Measurements from ENCODE around the gene MYCN.
"Not testable (repeated sequence)": the region's sequence is repeated elsewhere in the genome, so short reads cannot be mapped to it uniquely, and the experiment has no call there.

Gene MYCN

DNA sequence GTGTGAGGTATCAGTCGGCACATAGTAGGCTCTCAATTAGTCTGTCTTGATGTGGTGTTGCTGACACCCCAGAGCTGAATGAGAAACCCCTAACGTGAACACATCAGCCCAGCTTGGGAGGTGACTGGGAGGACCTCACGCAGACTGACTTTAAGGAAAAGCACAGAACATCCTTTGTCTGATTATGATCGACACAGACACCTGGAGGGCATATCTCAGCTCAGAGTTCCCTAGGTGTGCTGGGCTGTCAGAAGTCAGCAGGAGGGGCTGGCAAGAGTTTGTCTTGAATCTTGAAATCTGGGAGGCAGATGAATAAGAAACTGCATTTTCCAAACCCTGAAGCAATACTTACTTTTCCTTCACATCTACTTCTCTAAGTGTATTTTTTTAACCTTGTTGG is 16.8 kb upstream of the MYCN start:
- H3K9me3 ChIP-seq (replicated peaks; ENCODE audit: low read length): no peaks in the 10 kb centered on the region
- H3K4me3 ChIP-seq (ENCODE audit: low read length): no peak overlapping the region
- no peak overlapping the region for H3K9ac ChIP-seq (ENCODE audit: low read depth, low read length)
- H3K4me1 ChIP-seq (ENCODE audit: control insufficient read depth, insufficient read depth, low read length): no peaks in the 10 kb centered on the region
- no peaks in the 10 kb centered on the region for H3K36me3 ChIP-seq (ENCODE audit: insufficient read depth, low read length)
- H3K4me2 ChIP-seq (ENCODE audit: low read length): no peak overlapping the region
- H3K27me3 ChIP-seq (ENCODE audit: control insufficient read depth, insufficient read depth, low read length): no peaks in the 10 kb centered on the region

DNA sequence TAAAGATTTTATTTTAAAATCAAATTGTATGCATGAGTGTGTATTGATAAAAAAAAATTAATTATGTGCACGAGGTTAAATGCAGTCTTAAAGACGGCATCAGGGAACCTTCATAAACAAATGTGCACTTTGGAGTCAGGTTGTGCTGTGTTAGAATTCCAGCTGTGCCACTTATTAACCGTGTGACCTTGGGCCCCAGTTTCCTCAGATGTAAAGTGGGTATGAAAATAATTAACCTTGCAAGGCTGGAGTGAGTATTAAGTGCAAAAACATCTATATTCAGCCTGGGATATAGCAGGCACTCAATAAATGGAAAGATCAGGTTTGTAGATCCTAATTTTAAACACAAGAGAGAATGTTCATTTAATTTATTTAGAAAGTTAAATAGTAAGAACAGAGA is 14.5 kb upstream of the MYCN start:
- no peaks in the 10 kb centered on the region for H3K36me3 ChIP-seq (ENCODE audit: insufficient read depth, low read length)
- no peak overlapping the region for H3K4me2 ChIP-seq (ENCODE audit: low read length)
- H3K4me1 ChIP-seq (ENCODE audit: control insufficient read depth, insufficient read depth, low read length): no peaks in the 10 kb centered on the region
- H3K4me3 ChIP-seq (ENCODE audit: low read length): no peak overlapping the region
- H3K27me3 ChIP-seq (ENCODE audit: control insufficient read depth, insufficient read depth, low read length): no peaks in the 10 kb centered on the region
- H3K9ac ChIP-seq (ENCODE audit: low read depth, low read length): no peak overlapping the region
- no peaks in the 10 kb centered on the region for H3K9me3 ChIP-seq (replicated peaks; ENCODE audit: low read length)

DNA sequence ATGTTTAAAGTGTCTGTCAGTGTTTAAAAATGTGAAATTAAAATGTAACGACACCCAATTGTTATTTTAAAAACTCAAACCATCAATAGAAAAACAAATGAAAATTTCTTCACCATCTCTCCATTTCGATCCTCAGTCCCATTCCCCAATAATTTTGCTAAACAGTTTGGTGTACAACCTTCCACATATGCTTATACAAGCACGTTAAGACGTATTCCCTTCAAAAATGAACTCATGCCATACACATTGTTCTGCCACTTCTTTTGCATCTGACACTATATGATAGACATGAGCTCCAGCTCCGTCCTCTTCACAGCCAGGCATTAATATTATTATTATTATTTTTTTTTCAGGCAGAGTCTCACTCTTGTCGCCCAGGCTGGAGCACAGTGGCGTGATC is 14.1 kb upstream of the MYCN start:
- Histone ChIP-seq H3K4me3 (ENCODE audit: low read length) (no peak overlapping the region), H3K9me3 (replicated peaks; ENCODE audit: low read length) (no peaks in the 10 kb centered on the region), H3K4me1 (ENCODE audit: control insufficient read depth, insufficient read depth, low read length) (no peaks in the 10 kb centered on the region), H3K4me2 (ENCODE audit: low read length) (no peak overlapping the region), H3K36me3 (ENCODE audit: insufficient read depth, low read length) (no peaks in the 10 kb centered on the region), H3K9ac (ENCODE audit: low read depth, low read length) (no peak overlapping the region), H3K27me3 (ENCODE audit: control insufficient read depth, insufficient read depth, low read length) (no peaks in the 10 kb centered on the region)

DNA sequence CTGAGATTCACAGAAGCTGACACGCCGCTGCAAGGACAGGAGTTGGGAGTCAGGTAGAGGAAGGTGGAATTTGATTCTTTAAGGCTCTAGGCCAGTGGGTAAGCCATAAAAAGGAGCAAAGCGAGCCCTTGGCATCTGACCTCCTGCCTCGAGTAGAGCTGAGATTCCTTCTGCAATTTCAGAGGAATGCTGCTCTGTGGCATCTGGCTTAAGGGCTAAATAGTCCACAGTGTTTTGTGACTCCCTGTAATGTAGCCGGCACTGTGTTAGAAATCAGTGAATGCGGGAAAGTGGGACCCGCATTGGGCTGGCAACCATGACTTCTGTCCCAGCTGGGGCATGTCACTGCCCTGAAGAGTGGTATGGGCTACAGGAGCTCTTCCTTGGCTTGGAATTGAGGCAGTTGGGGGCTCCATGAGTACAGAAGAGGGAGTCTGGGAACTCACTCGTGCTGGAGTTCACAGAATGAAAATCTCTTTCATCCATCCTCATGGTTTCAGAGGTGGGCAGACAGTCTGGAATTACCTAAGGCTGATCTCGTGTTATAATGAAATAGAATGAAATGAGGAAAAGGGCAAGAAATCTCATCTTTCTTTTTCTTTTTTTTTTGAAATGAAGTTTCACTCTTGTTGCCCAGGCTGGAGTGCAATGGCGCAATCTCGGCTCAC is 12.7 kb upstream of the MYCN start:
- H3K4me2 ChIP-seq (ENCODE audit: low read length): no peak overlapping the region
- H3K36me3 ChIP-seq (ENCODE audit: insufficient read depth, low read length): no peaks in the 10 kb centered on the region
- H3K4me3 ChIP-seq (ENCODE audit: low read length): no peak overlapping the region
- no peaks in the 10 kb centered on the region for H3K27me3 ChIP-seq (ENCODE audit: control insufficient read depth, insufficient read depth, low read length)
- no peak overlapping the region for H3K9ac ChIP-seq (ENCODE audit: low read depth, low read length)
- H3K9me3 ChIP-seq (replicated peaks; ENCODE audit: low read length): no peaks in the 10 kb centered on the region
- H3K4me1 ChIP-seq (ENCODE audit: control insufficient read depth, insufficient read depth, low read length): no peaks in the 10 kb centered on the region

DNA sequence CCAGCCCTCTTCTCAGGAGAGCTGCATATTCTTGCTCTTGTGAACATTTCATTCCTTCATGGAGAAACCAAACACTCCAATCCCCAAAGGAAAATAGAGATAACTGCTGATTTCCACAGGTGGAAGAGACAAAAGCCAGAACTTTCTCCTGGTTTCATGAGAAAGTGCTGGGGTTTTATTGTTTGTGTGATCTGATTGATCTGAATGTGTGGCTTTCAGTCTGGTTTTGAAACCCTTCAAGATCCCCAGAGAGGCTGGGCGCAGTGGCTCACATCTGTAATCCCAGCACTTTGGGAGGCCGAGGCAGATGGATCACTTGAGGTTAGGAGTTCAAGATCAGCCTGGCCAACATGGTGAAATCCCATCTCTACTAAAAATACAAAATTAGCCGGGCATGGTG is 11.3 kb upstream of the MYCN start:
- H3K27me3 ChIP-seq (ENCODE audit: control insufficient read depth, insufficient read depth, low read length); H3K9ac ChIP-seq (ENCODE audit: low read depth, low read length); H3K36me3 ChIP-seq (ENCODE audit: insufficient read depth, low read length); H3K9me3 ChIP-seq (replicated peaks; ENCODE audit: low read length); H3K4me2 ChIP-seq (ENCODE audit: low read length); H3K4me3 ChIP-seq (ENCODE audit: low read length); H3K4me1 ChIP-seq (ENCODE audit: control insufficient read depth, insufficient read depth, low read length): not testable (repeated sequence)

DNA sequence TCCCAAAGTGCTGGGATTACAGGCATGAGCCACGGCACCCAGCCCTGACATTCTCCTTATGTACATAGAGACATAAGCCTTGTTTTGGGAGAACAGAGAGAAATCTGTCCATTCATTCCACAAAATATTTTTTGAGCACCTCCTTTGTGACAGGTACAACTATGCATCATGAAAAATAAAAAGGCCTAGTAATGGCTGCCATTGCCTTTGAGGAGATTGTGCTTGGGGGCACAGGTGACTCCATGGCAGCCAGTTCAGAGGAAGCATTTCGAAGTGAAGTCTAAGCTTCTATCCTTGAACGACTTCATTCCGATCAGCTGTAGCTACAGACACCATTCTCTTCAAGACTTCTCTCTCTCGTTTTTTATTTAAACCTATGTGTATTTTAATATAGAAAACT is 10.5 kb upstream of the MYCN start:
- no peaks in the 10 kb centered on the region for H3K27me3 ChIP-seq (ENCODE audit: control insufficient read depth, insufficient read depth, low read length)
- H3K4me2 ChIP-seq (ENCODE audit: low read length): no peak overlapping the region

DNA sequence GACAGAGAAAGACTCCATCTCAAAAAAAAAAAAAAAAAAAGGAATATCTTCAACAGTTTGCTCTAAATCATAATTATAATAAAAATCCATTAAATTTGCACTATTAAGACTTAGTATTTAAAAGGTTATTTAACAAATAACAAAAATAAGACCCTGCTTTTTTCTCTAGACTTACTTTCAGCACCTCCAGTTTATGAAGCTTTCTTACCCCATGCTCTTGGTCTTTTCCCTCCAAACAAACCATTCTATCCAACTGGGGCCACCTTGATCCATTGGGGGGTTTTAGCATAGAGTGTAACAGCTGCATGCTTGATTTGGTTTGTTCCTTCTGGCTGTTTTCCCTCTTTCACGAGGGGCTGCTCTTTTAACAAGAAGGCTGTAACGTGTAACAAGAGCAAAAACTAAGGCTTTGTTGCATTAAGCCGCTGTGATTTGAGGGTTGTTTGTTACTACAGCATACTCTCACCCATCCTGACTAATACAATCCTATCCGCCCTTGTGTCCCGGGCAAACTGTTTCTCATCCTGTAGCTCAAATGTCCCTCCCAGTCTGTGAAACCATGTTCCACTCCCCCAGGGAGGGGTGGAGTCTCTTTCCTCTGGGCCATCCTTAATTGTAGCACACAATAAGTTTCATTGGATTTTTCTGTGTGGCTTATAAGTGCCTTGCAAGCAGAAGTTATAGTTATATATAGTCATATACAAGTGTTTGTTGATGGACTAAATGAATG is 9.6 kb upstream of the MYCN start:
- no peaks in the 10 kb centered on the region for H3K4me1 ChIP-seq (ENCODE audit: control insufficient read depth, insufficient read depth, low read length)
- no peak overlapping the region for H3K4me2 ChIP-seq (ENCODE audit: low read length)
- H3K36me3 ChIP-seq (ENCODE audit: insufficient read depth, low read length): no peaks in the 10 kb centered on the region
- no peaks in the 10 kb centered on the region for H3K27me3 ChIP-seq (ENCODE audit: control insufficient read depth, insufficient read depth, low read length)
- no peak overlapping the region for H3K9ac ChIP-seq (ENCODE audit: low read depth, low read length)
- no peaks in the 10 kb centered on the region for H3K9me3 ChIP-seq (replicated peaks; ENCODE audit: low read length)
- no peak overlapping the region for H3K4me3 ChIP-seq (ENCODE audit: low read length)

More for the DNA sequence above, 10.5 kb upstream of the MYCN start:
- no peaks in the 10 kb centered on the region for H3K4me1 ChIP-seq (ENCODE audit: control insufficient read depth, insufficient read depth, low read length)
- no peaks in the 10 kb centered on the region for H3K36me3 ChIP-seq (ENCODE audit: insufficient read depth, low read length)
- H3K9ac ChIP-seq (ENCODE audit: low read depth, low read length): no peak overlapping the region
- H3K9me3 ChIP-seq (replicated peaks; ENCODE audit: low read length): no peaks in the 10 kb centered on the region
- no peak overlapping the region for H3K4me3 ChIP-seq (ENCODE audit: low read length)

DNA sequence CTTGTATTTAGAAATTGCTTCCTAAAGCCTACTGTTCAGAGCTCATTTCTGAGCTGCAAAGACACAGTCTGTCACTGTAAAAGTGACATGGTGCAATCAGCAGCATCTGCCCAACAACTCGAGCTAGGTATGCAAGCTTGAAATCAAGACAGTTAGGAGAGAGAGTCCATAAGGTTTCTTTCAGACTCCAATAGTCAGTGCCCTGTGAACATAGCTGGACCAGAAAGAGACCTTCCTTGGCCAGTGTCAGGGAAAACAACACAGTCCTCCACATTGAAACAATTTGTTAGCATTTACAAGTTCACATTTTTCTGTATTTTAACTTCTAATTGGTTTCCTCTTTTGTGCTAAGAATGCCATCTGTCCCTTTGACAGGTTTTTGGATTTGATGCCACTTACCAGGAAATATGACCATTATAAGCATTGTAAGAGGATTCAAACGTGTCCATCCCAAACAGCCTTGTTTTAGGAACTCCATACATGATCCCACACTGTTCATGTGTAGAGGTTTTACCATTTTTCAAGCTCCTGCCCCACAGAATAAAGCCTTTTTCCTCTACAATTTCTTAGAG is 8.9 kb upstream of the MYCN start:
- no peak overlapping the region for H3K9ac ChIP-seq (ENCODE audit: low read depth, low read length)

DNA sequence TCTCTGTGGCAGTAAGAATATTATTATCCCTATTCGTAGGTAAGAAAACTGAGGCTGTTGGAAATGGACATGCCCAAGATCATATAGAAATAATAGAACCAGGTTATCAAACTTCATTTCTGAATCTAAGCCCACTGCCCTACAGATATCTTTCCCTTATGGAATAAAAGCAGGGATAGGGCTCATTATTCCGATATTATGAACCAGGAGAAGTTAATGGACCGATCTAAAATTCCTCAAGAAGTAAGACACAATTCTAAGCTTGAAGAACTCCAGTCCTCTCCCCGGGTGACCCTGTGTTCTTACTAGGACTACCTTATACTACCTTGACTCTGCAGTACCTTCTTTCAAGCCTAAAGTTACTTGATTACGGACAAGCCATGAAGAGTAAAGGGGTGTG is 8.4 kb upstream of the MYCN start:
- H3K36me3 ChIP-seq (ENCODE audit: insufficient read depth, low read length): no peaks in the 10 kb centered on the region
- no peaks in the 10 kb centered on the region for H3K27me3 ChIP-seq (ENCODE audit: control insufficient read depth, insufficient read depth, low read length)
- no peak overlapping the region for H3K9ac ChIP-seq (ENCODE audit: low read depth, low read length)
- H3K9me3 ChIP-seq (replicated peaks; ENCODE audit: low read length): no peaks in the 10 kb centered on the region
- H3K4me1 ChIP-seq (ENCODE audit: control insufficient read depth, insufficient read depth, low read length): no peaks in the 10 kb centered on the region
- H3K4me3 ChIP-seq (ENCODE audit: low read length): no peak overlapping the region
- no peak overlapping the region for H3K4me2 ChIP-seq (ENCODE audit: low read length)

More for the DNA sequence above, 8.9 kb upstream of the MYCN start:
- H3K36me3 ChIP-seq (ENCODE audit: insufficient read depth, low read length): no peaks in the 10 kb centered on the region
- no peaks in the 10 kb centered on the region for H3K4me1 ChIP-seq (ENCODE audit: control insufficient read depth, insufficient read depth, low read length)
- no peaks in the 10 kb centered on the region for H3K27me3 ChIP-seq (ENCODE audit: control insufficient read depth, insufficient read depth, low read length)
- no peak overlapping the region for H3K4me2 ChIP-seq (ENCODE audit: low read length)
- no peaks in the 10 kb centered on the region for H3K9me3 ChIP-seq (replicated peaks; ENCODE audit: low read length)
- H3K4me3 ChIP-seq (ENCODE audit: low read length): no peak overlapping the region

DNA sequence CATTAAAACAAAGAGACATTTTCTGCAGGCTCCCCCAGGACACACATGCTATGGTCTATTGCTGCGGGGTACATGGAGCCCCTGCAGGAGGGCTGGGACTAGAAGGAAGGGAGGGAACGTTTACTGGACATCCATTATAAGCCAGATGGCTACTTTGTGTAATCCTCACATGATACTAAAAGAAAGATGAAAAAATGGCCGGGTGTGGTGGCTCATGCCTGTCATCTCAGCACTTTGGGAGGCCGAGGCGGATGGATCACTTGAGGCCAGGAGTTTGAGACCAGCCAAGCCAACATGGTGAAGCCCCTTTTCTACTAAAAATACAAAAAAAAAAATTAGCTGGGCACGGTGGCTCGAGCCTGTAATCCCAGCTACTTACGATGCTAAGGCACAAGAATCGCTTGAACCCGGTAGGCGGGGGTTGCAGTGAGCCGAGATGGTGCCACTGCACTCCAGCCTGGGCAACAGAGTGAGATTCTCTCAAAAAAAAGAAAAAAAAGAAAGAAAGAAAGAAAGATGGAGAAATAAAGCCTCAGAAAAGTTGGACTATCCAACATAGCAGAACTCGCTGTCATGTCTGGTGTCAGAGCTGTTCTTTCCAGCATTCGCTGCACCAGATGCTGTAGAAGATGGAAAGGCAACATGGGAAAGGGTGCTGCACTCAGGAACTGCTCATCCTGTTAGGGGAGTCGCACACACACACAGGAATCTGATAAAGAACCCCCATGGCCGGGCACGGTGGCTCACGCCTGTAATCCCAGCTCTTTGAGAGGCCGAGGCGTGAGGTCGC is 7.8 kb upstream of the MYCN start:
- Histone ChIP-seq H3K4me3 (ENCODE audit: low read length) (no peak overlapping the region), H3K27me3 (ENCODE audit: control insufficient read depth, insufficient read depth, low read length) (peaks cover 4% of the 10 kb centered on the region), H3K4me1 (ENCODE audit: control insufficient read depth, insufficient read depth, low read length) (no peaks in the 10 kb centered on the region), H3K9me3 (replicated peaks; ENCODE audit: low read length) (no peaks in the 10 kb centered on the region), H3K4me2 (ENCODE audit: low read length) (no peak overlapping the region), H3K9ac (ENCODE audit: low read depth, low read length) (no peak overlapping the region), H3K36me3 (ENCODE audit: insufficient read depth, low read length) (no peaks in the 10 kb centered on the region)

DNA sequence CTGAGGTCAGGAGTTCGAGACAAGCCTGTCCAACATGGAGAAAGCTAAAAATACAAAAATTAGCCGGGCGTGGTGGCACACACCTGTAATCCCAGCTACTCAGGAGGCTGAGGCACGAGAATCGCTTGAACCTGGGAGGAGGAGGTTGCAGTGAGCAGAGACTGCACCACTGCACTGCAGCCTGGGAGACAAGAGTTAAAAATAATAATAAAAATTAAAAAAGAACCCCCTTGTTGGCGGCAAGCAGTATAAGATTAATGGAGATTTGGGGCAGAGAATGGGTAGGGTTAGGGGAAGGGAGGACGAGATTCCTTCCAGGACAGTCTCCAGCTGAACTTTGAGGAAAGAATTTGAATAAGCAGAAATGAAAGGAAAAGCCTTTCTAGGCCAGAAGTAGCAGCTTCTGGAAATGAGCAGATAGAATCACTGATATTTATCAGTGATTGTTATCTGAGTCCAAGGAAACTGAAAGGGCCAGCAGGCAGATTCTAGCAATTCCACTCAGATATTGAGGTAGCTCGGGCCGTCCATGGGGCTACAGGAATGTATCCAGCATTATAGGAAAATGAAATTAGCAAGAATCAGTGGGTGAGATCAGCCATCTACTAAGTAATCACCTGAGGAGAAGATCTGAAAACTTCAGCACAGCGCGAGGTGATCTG is 7.0 kb upstream of the MYCN start:
- Histone ChIP-seq H3K36me3 (ENCODE audit: insufficient read depth, low read length) (no peaks in the 10 kb centered on the region), H3K4me1 (ENCODE audit: control insufficient read depth, insufficient read depth, low read length) (no peaks in the 10 kb centered on the region), H3K4me3 (ENCODE audit: low read length) (no peak overlapping the region), H3K4me2 (ENCODE audit: low read length) (no peak overlapping the region), H3K9ac (ENCODE audit: low read depth, low read length) (no peak overlapping the region), H3K9me3 (replicated peaks; ENCODE audit: low read length) (no peaks in the 10 kb centered on the region), H3K27me3 (ENCODE audit: control insufficient read depth, insufficient read depth, low read length) (peaks cover 11% of the 10 kb centered on the region)
